PFSK-1 (cell line): Measurements from ENCODE around the gene C6orf120.

ENCODE experiments used
- FOXP2 ChIP-seq: optimal IDR thresholded peaks from 2 replicates; pipeline ENCODE3; 2011; ENCODE audit warnings: borderline replicate concordance, control low read depth, inconsistent platforms; ENCODE audit not compliant: insufficient read depth; ENCODE audit errors: extremely low read length, extremely low read depth
- POLR2AphosphoS5 ChIP-seq: IDR thresholded peaks from 2 replicates; pipeline ENCODE4 v1.6.1; 2012; ENCODE audit warnings: low read depth, mild to moderate bottlenecking, control low read depth, low read length, moderate library complexity
- SIN3A ChIP-seq: IDR thresholded peaks from 2 replicates; pipeline ENCODE4 v1.6.1; 2012; ENCODE audit warnings: mild to moderate bottlenecking, low read length, moderate library complexity, borderline replicate concordance; ENCODE audit not compliant: insufficient read depth
- TAF1 ChIP-seq: IDR thresholded peaks from 2 replicates; pipeline ENCODE4 v1.6.1; 2012; ENCODE audit warnings: low read length, control low read depth, borderline replicate concordance; ENCODE audit not compliant: insufficient read depth
- TF ChIP-seq, protein P1 (sequence below), 2 experiments: IDR thresholded peaks; 2 replicates each; pipeline versions ENCODE4 v1.6.1 to v1.8.0; 2011 to 2012; ENCODE audit warnings: low read depth in 2 of 2, low read length in 2 of 2, control low read depth in 1 of 2, inconsistent platforms in 1 of 2, mild to moderate bottlenecking in 1 of 2, moderate library complexity in 1 of 2; ENCODE audit not compliant: insufficient read depth in 1 of 2

C6orf120 gene

DNA sequence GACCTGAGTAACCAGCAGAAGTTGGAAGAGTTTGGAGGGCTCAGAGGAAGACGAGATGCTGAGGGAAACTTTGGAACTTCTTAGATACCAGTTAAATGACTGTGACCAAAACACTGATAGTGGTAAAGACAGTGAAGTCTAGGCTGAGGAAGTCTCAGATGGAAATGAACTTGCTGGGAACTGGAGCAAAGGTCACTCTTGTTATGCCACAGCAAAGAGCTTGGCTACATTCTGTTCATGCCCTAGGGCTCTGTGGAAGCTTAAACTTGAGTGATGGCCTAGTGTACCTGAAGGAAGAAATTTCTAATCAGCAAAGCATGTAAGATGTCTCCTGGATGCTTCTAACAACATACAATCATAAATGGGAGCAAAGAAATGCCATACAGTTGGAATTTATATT is 24.8 kb upstream of the C6orf120 start:
- TF ChIP-seq, protein P1, sequence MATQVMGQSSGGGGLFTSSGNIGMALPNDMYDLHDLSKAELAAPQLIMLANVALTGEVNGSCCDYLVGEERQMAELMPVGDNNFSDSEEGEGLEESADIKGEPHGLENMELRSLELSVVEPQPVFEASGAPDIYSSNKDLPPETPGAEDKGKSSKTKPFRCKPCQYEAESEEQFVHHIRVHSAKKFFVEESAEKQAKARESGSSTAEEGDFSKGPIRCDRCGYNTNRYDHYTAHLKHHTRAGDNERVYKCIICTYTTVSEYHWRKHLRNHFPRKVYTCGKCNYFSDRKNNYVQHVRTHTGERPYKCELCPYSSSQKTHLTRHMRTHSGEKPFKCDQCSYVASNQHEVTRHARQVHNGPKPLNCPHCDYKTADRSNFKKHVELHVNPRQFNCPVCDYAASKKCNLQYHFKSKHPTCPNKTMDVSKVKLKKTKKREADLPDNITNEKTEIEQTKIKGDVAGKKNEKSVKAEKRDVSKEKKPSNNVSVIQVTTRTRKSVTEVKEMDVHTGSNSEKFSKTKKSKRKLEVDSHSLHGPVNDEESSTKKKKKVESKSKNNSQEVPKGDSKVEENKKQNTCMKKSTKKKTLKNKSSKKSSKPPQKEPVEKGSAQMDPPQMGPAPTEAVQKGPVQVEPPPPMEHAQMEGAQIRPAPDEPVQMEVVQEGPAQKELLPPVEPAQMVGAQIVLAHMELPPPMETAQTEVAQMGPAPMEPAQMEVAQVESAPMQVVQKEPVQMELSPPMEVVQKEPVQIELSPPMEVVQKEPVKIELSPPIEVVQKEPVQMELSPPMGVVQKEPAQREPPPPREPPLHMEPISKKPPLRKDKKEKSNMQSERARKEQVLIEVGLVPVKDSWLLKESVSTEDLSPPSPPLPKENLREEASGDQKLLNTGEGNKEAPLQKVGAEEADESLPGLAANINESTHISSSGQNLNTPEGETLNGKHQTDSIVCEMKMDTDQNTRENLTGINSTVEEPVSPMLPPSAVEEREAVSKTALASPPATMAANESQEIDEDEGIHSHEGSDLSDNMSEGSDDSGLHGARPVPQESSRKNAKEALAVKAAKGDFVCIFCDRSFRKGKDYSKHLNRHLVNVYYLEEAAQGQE (IDR thresholded peaks at IDR 0.05; ENCODE audit: insufficient read depth in 1 of 2, low read depth in 2 of 2, low read length in 2 of 2), result no peak
- no peak for TF ChIP-seq POLR2AphosphoS5
- TF ChIP-seq SIN3A, result no peak
- no peak for TF ChIP-seq FOXP2
- no peak for TF ChIP-seq TAF1

DNA sequence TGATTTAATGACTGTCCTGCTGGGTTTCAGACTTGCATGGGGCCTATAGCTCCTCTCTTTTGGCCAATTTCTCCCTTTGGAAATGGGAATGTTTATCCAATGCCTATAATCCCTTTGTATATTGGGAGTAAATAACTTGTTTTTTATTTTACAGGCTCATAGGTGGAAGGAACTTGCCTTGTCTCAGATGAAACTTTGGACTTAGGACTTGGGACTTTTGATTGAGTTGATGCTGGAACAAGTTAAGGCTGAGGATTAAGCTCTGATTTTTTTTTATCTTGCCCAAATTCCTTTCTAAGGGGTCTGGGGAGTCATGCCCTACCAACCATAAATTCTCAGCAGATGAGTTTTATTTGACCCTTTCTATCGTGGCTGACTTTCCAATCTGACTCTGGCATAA is 23.6 kb upstream of the C6orf120 start:
- no peak for TF ChIP-seq POLR2AphosphoS5
- no peak for TF ChIP-seq TAF1
- TF ChIP-seq, protein P1 (IDR thresholded peaks at IDR 0.05; ENCODE audit: insufficient read depth in 1 of 2, low read depth in 2 of 2, low read length in 2 of 2), result no peak
- TF ChIP-seq SIN3A, result no peak
- no peak for TF ChIP-seq FOXP2

DNA sequence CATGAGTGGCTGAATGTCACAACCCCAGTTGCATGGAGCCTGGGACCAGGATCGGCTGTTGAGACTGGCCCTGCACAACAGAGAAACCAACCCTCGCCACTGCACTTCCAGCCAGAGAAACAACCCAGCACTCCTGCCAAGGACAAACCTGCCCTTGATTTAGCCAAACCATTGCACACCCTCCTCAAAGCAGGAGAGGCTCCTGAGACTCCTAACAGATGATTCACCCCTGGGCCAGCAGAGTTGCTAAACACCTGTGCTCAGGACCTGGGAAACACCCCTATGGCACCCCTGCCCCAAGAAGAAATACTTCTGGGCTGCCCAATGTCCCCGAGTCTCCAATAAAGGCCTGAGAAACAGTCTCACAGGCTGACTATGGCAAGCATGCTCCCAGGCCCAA is 17.9 kb upstream of the C6orf120 start:
- TF ChIP-seq POLR2AphosphoS5 (no peak), TAF1 (no peak), FOXP2 (no peak), SIN3A (no peak)
- TF ChIP-seq, protein P1 (IDR thresholded peaks at IDR 0.05; ENCODE audit: insufficient read depth in 1 of 2, low read depth in 2 of 2, low read length in 2 of 2), result no peak

DNA sequence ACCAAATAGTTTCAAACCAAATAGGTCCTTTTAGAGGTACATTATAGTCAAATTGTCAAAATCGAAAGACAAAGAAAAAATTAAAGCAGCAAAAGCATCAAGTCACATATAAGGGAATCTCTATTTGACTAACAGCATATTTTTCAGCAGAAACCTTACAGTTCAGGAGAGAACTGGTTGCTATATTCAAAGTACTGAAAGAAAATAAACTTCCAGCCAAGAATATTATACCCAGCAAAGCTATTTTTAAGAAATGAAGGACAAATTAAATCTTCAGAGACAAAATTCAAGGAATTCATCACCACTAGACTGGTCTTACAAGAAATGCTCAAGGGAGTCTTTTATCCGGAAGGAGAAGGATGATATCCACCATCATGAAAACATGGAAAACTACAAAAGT is 16.1 kb upstream of the C6orf120 start:
- TF ChIP-seq POLR2AphosphoS5 (no peak), FOXP2 (no peak), TAF1 (no peak), SIN3A (no peak)
- TF ChIP-seq, protein P1 (IDR thresholded peaks at IDR 0.05; ENCODE audit: insufficient read depth in 1 of 2, low read depth in 2 of 2, low read length in 2 of 2), result no peak

DNA sequence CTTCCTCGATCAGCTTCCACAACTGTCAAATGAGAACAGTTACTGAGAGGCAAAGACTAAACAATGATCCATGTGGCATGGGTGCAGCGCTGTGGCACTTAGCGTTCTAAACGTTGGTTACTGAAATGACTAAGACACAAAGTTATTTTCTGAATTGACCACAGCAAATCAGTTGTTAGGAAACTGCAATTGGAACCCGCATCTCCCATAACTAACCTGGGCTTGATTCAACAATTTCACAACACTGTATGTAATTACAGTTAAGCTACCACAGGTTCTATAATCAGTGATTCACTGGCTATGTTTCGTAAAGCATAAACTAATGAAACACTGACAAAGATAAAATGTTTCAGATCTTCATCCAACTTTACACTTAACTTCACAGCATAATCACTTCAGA is 12.6 kb upstream of the C6orf120 start:
- TF ChIP-seq POLR2AphosphoS5 (no peak), FOXP2 (no peak), SIN3A (no peak), TAF1 (no peak)
- TF ChIP-seq, protein P1 (IDR thresholded peaks at IDR 0.05; ENCODE audit: insufficient read depth in 1 of 2, low read depth in 2 of 2, low read length in 2 of 2), result no peak
